Measurements from ENCODE around the gene CEP250. TPM values are rescaled to one million over a fixed set of nuclear protein-coding genes. Genes with fewer than 3 reads are reported as not detected.

The CEP250 gene
- polyA plus RNA-seq, 6 donors from 2014 or later = 3.4 to 20.5 (median 5.2) TPM; not detected in 1

DNA sequence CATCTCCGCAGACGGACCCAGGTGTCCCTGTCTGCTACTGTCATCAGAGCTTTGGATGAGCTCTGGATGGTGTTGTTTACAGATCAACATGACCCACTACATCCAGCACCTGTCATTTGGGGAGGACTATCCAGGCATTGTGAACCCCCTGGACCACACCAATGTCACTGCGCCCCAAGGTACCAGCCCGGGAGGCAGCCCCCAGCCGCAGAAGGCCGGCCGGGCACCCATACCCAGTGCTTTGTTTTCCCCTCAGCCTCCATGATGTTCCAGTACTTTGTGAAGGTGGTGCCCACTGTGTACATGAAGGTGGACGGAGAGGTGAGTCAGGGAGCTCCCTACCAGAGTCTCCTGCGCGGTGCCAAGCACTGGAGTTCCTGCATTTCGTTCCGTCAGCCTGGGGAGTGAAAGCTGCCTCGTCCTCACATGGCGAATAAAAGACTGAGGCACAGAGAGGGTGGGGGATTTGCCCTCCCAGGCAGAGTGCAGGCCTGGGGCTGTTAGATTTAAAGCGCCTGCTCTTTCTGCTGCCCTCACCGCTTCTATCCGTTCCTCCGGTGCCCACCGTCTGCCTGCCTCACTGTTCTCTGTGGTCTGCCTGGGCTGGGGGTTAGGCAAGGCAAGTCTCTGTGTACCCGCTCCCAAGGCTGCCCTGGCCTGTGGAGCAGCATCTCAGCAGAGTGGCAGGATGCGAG lies 100.7 kb downstream of the CEP250 start:
- no peaks in the 10 kb centered on the region for H3K4me1 Mint-ChIP-seq
- H3K4me3 Mint-ChIP-seq = no peak overlapping the region
- no peaks in the 10 kb centered on the region for H3K9me3 Mint-ChIP-seq
- no peaks in the 10 kb centered on the region for H3K27me3 Mint-ChIP-seq
- peaks cover 0 to 31% of the 10 kb centered on the region in 2 donors for H3K36me3 Mint-ChIP-seq
- no peak for ATAC-seq (ENCODE audit: low read depth in 2 of 2)
- DNase-seq = no peak
- peak overlapping the region in 2 of 6 donors; percentile 12 to 59 for H3K27ac Mint-ChIP-seq

DNA sequence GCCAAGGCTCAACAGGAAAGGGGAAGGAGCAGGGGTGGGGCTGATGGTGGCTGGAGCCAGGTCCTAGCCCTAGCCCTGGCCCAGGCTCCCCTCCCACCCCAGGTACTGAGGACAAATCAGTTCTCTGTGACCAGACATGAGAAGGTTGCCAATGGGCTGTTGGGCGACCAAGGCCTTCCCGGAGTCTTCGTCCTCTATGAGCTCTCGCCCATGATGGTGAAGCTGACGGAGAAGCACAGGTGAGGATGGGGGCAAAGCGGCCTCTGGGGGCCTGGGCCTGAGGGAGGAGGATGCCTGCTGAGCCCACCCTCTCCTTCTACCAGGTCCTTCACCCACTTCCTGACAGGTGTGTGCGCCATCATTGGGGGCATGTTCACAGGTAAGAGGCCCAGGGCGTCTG lies 101.5 kb downstream of the CEP250 start:
- Mint-ChIP-seq H3K36me3 (peaks cover 0 to 31% of the 10 kb centered on the region in 2 donors), H3K27ac (no peak overlapping the region), H3K4me1 (no peaks in the 10 kb centered on the region), H3K27me3 (no peaks in the 10 kb centered on the region), H3K4me3 (no peak overlapping the region), H3K9me3 (no peaks in the 10 kb centered on the region)
- ATAC-seq (ENCODE audit: low read depth in 2 of 2) (no peak), DNase-seq (no peak)

DNA sequence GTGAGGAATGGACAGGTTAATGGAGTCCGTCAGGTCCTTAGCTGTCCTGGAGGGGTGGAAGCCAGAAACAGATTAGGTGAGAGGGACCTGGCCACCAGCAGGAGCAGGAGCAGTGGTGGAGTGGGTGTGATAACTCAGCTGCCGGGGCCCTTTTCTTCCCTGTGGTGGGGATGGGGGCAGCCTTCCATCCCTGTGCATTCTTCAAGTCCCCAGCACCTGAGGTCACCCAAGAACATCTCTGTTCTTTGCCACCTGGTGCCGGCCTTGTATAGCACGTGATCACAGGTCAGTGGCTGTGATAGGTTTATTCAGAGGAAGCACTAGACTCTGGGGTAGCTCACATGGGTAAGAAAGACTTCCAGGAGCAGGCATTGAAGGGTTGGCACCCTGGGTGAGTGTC lies 103.1 kb downstream of the CEP250 start:
- no peaks in the 10 kb centered on the region for H3K9me3 Mint-ChIP-seq
- DNase-seq = no peak
- no peaks in the 10 kb centered on the region for H3K27me3 Mint-ChIP-seq
- no peaks in the 10 kb centered on the region for H3K4me1 Mint-ChIP-seq
- no peak for ATAC-seq (ENCODE audit: low read depth in 2 of 2)
- no peak overlapping the region for H3K4me3 Mint-ChIP-seq
- peaks cover 0 to 31% of the 10 kb centered on the region in 2 donors for H3K36me3 Mint-ChIP-seq
- peak overlapping the region in 2 of 6 donors; percentile 0 to 88 for H3K27ac Mint-ChIP-seq

DNA sequence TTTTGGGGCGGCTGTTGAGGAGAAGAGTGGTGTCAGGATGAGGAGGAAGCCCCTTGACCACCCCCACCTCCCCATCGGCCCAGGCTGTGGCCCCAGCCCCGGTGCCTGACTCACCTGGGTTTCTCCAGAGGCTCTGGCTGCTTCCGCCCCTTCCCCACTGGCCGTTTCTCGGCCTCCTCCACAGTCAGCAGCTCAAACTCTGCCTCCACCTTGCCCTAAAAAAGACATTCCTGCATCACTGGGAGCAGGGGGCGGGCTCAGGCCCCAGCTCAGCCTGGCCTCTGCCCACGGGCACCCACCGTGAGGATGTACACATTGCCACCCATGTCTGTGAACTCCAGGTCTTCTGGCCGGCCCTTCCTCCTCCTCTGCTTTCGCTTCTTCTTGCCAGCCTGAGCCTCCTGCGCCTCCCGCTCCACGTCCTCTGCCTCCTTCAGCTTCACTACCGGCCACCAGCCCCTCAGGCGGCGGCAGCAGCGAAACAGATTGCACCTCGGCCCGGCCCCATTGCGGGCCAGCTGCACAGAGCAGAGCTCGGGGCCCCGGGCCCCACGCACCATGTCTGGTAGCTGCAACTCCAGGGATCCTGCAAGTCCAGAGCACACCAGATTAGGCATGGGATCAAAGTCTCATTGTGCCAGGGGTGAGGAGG lies 103.8 kb downstream of the CEP250 start:
- H3K27me3 Mint-ChIP-seq = no peaks in the 10 kb centered on the region
- H3K4me1 Mint-ChIP-seq = no peaks in the 10 kb centered on the region
- no peak for DNase-seq
- peaks cover 0 to 30% of the 10 kb centered on the region in 2 donors for H3K36me3 Mint-ChIP-seq
- H3K4me3 Mint-ChIP-seq = peak overlapping the region in 2 of 8 donors; percentile 51 to 73
- no peak for ATAC-seq (ENCODE audit: low read depth in 2 of 2)
- peak overlapping the region in 3 of 6 donors; percentile 0 to 68 (median 2) for H3K27ac Mint-ChIP-seq
- no peaks in the 10 kb centered on the region for H3K9me3 Mint-ChIP-seq

DNA sequence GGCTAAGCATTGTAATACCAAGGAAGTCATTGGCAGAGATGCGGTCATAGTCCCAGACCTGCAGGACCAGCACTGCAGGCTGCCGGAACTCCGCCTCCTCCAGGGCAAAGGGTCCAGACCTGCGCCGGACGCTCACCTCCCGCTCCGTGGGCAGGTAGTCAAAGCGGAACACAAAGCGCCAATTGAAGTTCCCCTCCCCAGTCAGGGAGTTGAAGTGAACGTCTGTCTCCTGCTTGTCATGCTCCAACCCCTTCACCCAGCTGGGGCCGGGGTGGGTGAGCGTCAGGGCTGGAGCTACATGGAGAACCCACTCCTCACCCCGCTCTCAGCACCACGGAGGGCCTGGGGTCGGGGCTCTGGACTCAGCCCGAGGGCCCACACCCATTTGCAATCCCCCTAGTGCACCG lies 104.7 kb downstream of the CEP250 start:
- H3K36me3 Mint-ChIP-seq = peaks cover 0 to 21% of the 10 kb centered on the region in 2 donors
- H3K27ac Mint-ChIP-seq = no peak overlapping the region
- ATAC-seq (ENCODE audit: low read depth in 2 of 2) (no peak), DNase-seq (no peak)
- no peaks in the 10 kb centered on the region for H3K4me1 Mint-ChIP-seq
- peaks cover 0 to 2% (median 0%) of the 10 kb centered on the region in 7 donors for H3K9me3 Mint-ChIP-seq
- H3K27me3 Mint-ChIP-seq = no peaks in the 10 kb centered on the region
- peak overlapping the region in 1 of 8 donors; percentile 37 for H3K4me3 Mint-ChIP-seq

DNA sequence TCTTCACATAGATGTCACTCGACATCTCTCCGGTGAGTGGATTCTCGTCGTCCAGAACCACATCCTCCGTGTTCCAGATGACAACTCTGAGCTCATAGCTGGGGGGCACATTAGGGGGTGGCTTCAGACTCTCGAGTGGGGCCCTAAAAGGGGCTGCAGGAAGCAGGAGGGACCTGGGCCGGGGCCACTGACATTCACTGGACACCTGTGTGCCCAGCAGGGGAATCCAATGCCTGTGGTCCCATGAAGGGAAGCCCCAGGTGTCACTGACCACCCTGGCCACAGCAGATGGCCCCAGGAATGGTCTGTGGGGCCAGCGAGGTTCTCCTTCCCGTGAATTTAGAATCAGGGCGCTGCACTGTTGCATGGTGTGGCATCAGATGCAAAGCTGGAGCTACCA lies 105.1 kb downstream of the CEP250 start:
- Mint-ChIP-seq H3K27me3 (no peaks in the 10 kb centered on the region), H3K4me3 (no peak overlapping the region), H3K4me1 (no peaks in the 10 kb centered on the region), H3K9me3 (peaks cover 0 to 2% (median 0%) of the 10 kb centered on the region in 7 donors), H3K36me3 (peaks cover 0 to 19% of the 10 kb centered on the region in 2 donors), H3K27ac (no peak overlapping the region)
- ATAC-seq (ENCODE audit: low read depth in 2 of 2) (no peak), DNase-seq (no peak)

DNA sequence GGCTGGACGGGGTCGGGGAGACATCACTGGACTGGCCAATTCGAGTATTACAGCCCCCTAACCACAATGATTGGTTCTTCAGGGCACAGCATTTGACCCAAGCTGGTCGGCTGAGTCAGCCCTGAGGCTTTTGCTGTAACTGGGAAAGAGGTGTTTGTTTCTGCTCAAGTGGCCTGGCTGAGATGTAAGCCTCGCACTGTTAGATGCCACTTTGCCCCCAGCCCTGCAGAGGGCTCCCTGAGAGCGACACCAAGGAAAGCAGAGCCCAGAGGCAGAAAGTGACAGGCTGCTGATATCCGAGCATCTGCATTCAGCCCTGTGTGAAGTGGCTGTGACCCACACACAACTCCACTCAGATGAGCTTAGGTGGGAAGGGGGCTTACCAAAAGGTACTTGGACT lies 105.9 kb downstream of the CEP250 start:
- ATAC-seq (ENCODE audit: low read depth in 2 of 2) = peak; percentile 59
- no peak overlapping the region for H3K4me3 Mint-ChIP-seq
- no peaks in the 10 kb centered on the region for H3K4me1 Mint-ChIP-seq
- peaks cover 0 to 2% (median 0%) of the 10 kb centered on the region in 7 donors for H3K9me3 Mint-ChIP-seq
- H3K27me3 Mint-ChIP-seq = no peaks in the 10 kb centered on the region
- H3K27ac Mint-ChIP-seq = peak overlapping the region in 1 of 6 donors; percentile 38
- DNase-seq = no peak
- peaks cover 0 to 19% of the 10 kb centered on the region in 2 donors for H3K36me3 Mint-ChIP-seq

DNA sequence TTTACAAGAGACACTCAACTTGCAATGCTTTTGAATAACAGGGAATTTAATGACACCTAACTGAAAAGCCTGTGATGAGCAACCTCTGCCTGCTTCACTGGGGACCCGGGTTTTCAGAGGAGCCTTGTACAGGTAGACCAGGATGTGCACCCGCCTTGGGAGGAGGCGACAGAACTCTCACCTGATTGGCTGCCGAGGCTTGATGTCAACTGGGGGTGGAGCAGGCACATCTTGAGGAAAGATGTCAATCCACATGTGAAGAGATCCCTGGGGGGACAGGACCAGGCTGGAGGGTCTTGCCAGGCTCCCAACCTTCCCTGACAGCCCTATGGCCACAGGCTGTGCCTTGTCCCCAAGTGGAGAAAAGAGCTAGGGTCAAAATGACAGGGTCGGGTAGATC lies 106.3 kb downstream of the CEP250 start:
- H3K27ac Mint-ChIP-seq = peak overlapping the region in 1 of 6 donors; percentile 38
- ATAC-seq (ENCODE audit: low read depth in 2 of 2) (no peak), DNase-seq (no peak)
- H3K4me3 Mint-ChIP-seq = no peak overlapping the region
- H3K9me3 Mint-ChIP-seq = peaks cover 0 to 2% (median 0%) of the 10 kb centered on the region in 7 donors
- peaks cover 0 to 19% of the 10 kb centered on the region in 2 donors for H3K36me3 Mint-ChIP-seq
- no peaks in the 10 kb centered on the region for H3K27me3 Mint-ChIP-seq
- H3K4me1 Mint-ChIP-seq = no peaks in the 10 kb centered on the region

DNA sequence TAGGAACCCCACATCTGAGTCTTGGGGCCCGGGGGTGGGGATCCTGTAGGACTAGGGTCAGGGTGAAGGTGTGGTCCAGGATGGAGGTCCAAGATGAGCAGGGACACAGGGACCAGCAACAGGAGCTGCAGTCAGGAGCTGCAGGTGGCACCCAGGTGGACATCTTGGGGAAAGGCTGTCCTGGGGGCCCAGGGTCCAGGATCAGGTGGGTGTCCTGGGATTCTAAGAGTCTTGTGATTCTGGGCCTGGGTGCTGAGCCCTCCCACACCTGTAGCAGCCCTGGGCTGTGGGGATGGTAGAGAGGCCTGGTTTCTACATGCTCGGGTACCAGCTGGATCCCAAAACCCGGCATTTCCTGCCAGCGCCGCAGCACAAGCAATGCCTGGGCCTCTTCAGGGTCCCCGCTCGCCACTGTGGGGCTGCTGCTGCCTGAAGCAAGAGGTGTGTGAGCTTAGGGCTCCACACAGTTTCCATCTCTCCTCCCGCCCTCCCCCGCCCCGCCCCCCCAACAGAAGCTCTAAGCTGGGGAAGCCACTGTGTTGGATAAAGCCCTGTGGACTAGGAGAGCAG lies 107.2 kb downstream of the CEP250 start:
- ATAC-seq (ENCODE audit: low read depth in 2 of 2) (no peak), DNase-seq (no peak)
- H3K9me3 Mint-ChIP-seq = peaks cover 0 to 2% (median 0%) of the 10 kb centered on the region in 7 donors
- no peak overlapping the region for H3K4me3 Mint-ChIP-seq
- H3K4me1 Mint-ChIP-seq = no peaks in the 10 kb centered on the region
- H3K27me3 Mint-ChIP-seq = peaks cover 0 to 8% (median 0%) of the 10 kb centered on the region in 3 donors
- H3K27ac Mint-ChIP-seq = no peak overlapping the region
- peaks cover 0 to 19% of the 10 kb centered on the region in 2 donors for H3K36me3 Mint-ChIP-seq

DNA sequence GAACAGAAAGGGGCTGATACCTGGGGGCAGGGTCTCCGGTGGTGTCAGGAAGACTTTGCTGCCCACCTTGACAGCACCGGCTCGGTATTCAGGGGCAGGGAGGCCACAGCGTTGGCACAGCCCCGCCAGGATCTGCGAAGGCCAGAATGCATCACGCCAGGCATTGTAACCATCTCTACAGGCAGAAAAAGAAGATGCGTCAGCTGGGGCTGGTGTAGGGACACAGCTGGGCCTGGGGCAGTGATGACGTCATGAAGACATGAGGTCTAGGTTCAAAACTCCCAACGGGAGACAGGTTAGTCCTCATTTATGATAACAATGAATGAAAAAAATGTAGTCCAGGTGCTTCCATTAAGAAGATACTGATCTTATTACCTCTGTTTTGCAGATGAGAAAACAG lies 108.4 kb downstream of the CEP250 start:
- H3K4me3 Mint-ChIP-seq = no peak overlapping the region
- H3K36me3 Mint-ChIP-seq = peaks cover 0 to 8% of the 10 kb centered on the region in 2 donors
- DNase-seq = no peak
- H3K27ac Mint-ChIP-seq = no peak overlapping the region
- H3K4me1 Mint-ChIP-seq = peaks cover 0 to 3% (median under 1%) of the 10 kb centered on the region in 3 donors
- H3K9me3 Mint-ChIP-seq = peaks cover 0 to 2% (median 0%) of the 10 kb centered on the region in 7 donors
- peaks cover 0 to 9% (median 4%) of the 10 kb centered on the region in 3 donors for H3K27me3 Mint-ChIP-seq
- ATAC-seq (ENCODE audit: low read depth in 2 of 2) = no peak

DNA sequence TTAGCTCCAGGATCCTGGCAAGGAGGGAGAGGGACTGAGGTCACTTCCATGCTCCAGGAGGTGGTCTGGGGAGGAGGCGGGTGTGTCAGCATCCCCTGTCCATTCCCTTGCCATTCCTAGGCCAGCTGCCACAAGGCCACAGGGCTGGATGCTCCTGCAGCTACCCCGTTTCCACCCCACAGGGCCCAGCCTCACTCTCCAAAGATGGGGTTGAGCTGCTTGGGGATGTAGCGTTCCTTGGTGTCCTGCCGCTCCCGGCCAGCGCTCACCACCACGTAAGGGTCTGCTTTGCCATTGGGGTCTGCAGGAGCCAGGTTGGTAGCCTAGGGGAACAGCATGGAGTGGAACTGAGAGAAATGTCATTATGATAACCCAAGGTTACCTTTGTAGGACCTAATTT lies 109.5 kb downstream of the CEP250 start:
- Mint-ChIP-seq H3K4me1 (peaks cover 0 to 4% (median 1%) of the 10 kb centered on the region in 3 donors), H3K27ac (no peak overlapping the region), H3K36me3 (no peaks in the 10 kb centered on the region), H3K27me3 (peaks cover 0 to 9% (median 4%) of the 10 kb centered on the region in 3 donors), H3K4me3 (no peak overlapping the region), H3K9me3 (peaks cover 0 to 2% (median 0%) of the 10 kb centered on the region in 7 donors)
- DNase-seq = no peak
- no peak for ATAC-seq (ENCODE audit: low read depth in 2 of 2)

DNA sequence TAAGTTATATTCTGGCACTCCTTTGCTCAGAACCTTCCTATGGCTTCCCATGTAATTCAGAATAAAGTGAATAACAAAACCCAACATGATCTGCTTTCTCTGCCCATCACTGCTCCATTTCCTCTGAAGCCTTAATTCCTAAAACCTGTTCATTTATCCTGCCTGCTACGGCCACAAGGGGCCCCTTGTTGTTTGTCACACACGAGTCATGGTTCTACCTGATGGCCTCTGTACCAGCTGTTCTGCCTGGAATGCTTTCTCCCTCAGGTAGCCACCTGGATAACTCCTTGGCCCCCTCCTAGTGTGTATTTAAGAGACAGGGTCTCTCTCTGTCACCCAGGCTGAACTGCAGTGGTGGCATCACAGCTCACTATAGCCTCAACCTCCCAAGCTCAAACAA lies 113.2 kb downstream of the CEP250 start:
- H3K4me3 Mint-ChIP-seq = no peak overlapping the region

More for the DNA sequence above, 113.2 kb downstream of the CEP250 start:
- Mint-ChIP-seq H3K27ac (peak overlapping the region in 1 of 6 donors; percentile 1), H3K27me3 (peaks cover 0 to 9% (median 4%) of the 10 kb centered on the region in 3 donors), H3K36me3 (peaks cover 5 to 8% of the 10 kb centered on the region in 2 donors), H3K9me3 (peaks cover 0 to 22% (median 11%) of the 10 kb centered on the region in 7 donors), H3K4me1 (peaks cover 0 to 4% (median 1%) of the 10 kb centered on the region in 3 donors)
- peak in 1 of 2 donors; percentile 45 for ATAC-seq (ENCODE audit: low read depth in 2 of 2)
- peak; percentile 5 for DNase-seq

All from naive B cell (primary cell).